Upper lobe of left lung (tissue), 4 donors: ENCODE measurements around the gene PBLD.
"Not testable (repeated sequence)": the region's sequence is repeated elsewhere in the genome, so short reads cannot be mapped to it uniquely, and the experiment has no call there.

Experiments used
- CTCF ChIP-seq, 6 experiments: fragments of 450-650 bp in 4 of 6; fragments of 200-600 bp in 2 of 6; sonication (generic) in 2 of 6; IDR thresholded peaks; one replicate each; pipeline ENCODE4 v1.5.1; 2016 to 2019; ENCODE audit warnings: antibody characterized with exemption in 6 of 6
- EP300 ChIP-seq, 4 donors: sonication (generic); formaldehyde crosslinking; IDR thresholded peaks; one replicate each; pipeline ENCODE4 v1.5.1; 2017; ENCODE audit warnings: antibody characterized with exemption in 4 of 4, control low read depth in 2 of 4
- POLR2A ChIP-seq, 4 donors: fragments of 450-650 bp; IDR thresholded peaks; one replicate each; pipeline ENCODE4 v1.5.1; 2016 to 2017; ENCODE audit warnings: antibody characterized with exemption in 4 of 4, mild to moderate bottlenecking in 2 of 4
- POLR2AphosphoS5 ChIP-seq, 2 donors: sonication (generic); formaldehyde crosslinking; IDR thresholded peaks; one replicate each; pipeline ENCODE4 v1.5.1; 2017; ENCODE audit warnings: antibody characterized with exemption in 2 of 2

GRCh38 chr10:68324396-68324795 lies 8.3 kb downstream of the PBLD start:
- TF ChIP-seq CTCF, POLR2A, POLR2AphosphoS5, EP300 (IDR thresholded peaks at IDR 0.05): not testable (repeated sequence)
